Sciatic nerve (tissue), 2 donors: ENCODE measurements around the gene FAM8A1. TPM values are rescaled to one million over a fixed set of nuclear protein-coding genes. Genes with fewer than 3 reads are reported as not detected.

ENCODE experiments used
- ATAC-seq: fragments of 200-7000 bp; cut with Tn5 transposase; one replicate; pipeline ENCODE4 v1.9.1; 2020; ENCODE audit warnings: mild to moderate bottlenecking, moderate library complexity
- DNase-seq: peaks from one replicate; pipeline ENCODE4 v3.0.0-alpha.2; 2020; ENCODE audit warnings: low spot score
- intact Hi-C: fragments of 100-400 bp; cut with DNase I; formaldehyde crosslinking; loops from one replicate; pipeline ENCODE4 v1.14.2; 2022
- total RNA-seq: library from RNA; stranded (reverse); fragmentation: NEBNext Ultra II Directional; extraction: Animal tissue kit (Norgen Biotek cat#: 25700); gene quantifications from one replicate; pipeline ENCODE4 v1.2.1, GENCODE V29; 2021
- donor health status: DM: no; HTN: no; CAD: no.
- donor health status: DM: no; HTN: no; CAD: no.

The FAM8A1 gene
- total RNA-seq, 1 donor from 2014 or later, result 35.2 TPM

GRCh38 chr6:17640477-17640917, 40.4 kb downstream of the FAM8A1 start:
- intact Hi-C loops, result no loop called here
- DNase-seq (no peak), ATAC-seq (peak; percentile 68)

DNA sequence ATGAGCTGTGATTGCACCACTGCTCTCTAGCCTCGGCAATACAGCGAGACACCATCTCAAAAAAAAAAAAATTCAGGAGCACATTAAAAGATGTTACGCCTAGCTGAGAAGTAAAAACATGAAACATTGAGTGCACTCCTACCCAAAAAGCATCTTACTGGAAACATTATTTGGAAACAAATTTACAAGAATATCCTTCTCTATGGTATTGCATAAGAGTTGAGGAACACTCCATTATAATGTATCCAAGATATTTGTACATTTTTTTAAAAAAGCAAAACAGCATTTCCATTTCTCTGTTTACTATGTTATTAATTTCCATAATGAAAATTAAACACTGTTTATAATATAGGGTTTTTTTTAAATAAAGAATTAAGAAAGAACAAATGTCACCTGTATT, 48.6 kb downstream of the FAM8A1 start:
- no peak for DNase-seq
- intact Hi-C loops, result no loop called here

GRCh38 chr6:17650656-17651309, 50.7 kb downstream of the FAM8A1 start:
- intact Hi-C loops, result no loop called here
- ATAC-seq (no peak), DNase-seq (no peak)

More for the DNA sequence above, 48.6 kb downstream of the FAM8A1 start:
- peak; percentile 67 for ATAC-seq

DNA sequence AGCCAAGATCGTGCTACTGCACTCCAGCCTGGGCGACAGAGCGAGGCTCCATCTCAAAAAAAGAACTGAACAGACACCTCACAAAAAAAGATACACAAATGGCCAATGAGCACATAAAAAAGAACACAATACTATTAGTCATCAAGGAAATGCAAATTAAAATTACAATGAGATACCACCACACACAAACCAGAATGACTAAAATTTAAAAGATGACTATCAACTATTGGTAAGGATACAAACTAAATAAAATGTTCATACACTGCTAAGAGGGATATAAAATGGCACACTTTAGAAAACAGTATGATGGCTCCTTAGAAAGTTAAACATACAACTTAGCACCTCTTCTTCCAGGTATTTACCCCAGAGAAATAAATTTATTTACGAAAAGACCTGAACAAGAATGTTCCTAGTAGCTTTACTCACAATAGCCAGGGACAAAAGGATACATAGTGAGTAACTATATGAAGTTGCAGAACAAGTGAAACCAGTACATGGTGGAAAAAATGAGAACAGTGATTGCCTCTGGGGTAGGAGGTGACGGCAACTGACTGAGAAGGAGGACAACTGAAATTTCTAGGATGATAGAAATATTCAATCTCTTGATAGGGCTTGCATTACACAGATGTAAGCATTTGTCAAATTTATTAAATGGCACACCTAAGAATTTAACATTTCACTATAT, 53.2 kb downstream of the FAM8A1 start:
- ATAC-seq (no peak), DNase-seq (no peak)
- intact Hi-C loops, result no loop called here

DNA sequence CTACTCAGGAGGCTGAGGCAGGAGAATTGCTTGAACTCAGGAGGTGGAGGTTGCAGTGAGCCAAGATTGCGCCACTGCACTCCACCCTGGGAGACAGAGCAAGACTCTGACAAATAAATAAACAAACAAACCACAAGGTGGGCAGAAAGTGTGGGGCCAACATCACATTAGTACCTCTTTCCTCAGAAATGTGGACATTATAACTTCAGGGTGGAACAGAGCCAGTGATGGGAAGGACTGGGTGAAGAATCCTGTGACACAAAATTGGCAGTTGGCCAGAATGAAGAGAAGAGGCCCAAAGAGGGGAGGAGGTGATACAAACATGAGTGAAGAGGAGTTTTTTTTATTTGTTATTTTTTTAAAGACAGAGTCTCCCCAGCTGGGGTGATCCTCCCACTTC, 56.0 kb downstream of the FAM8A1 start:
- intact Hi-C loops, result no loop called here
- DNase-seq (no peak), ATAC-seq (no peak)

GRCh38 chr6:17656644-17657043, 56.5 kb downstream of the FAM8A1 start:
- peak; percentile 55 for ATAC-seq
- intact Hi-C loops, result no loop called here
- no peak for DNase-seq

Other genes starting within 250 kb of the FAM8A1 start
- 7.1 TPM for gene CAP2, start 206.7 kb upstream of the FAM8A1 start, total RNA-seq
- gene NUP153, start 106.6 kb downstream of the FAM8A1 start, total RNA-seq, result 41.0 TPM